Measurements from ENCODE around the gene CBX4.
A peak's percentile ranks its signal among the peaks of the same experiment; 100 is the strongest.

CBX4 gene

GRCh38 chr17:79841369-79842135 is 2.3 kb upstream of the CBX4 start:
- peak in 2 of 3 donors; percentile 46 to 55 for DNase-seq

GRCh38 chr17:79840989-79841286 is 1.7 kb upstream of the CBX4 start:
- peak in 1 of 3 donors; percentile 17 for DNase-seq

GRCh38 chr17:79840269-79840988 is 1.2 kb upstream of the CBX4 start:
- DNase-seq, result peak; percentile 39 to 67 (median 55)

- DNase-seq, result peak; percentile 55 to 76 (median 59)
Measured at GRCh38 chr17:79838522-79839274, 542 bp downstream of the CBX4 start.

- DNase-seq, result no peak
Measured at GRCh38 chr17:79837888-79838521, 1.2 kb downstream of the CBX4 start.

- DNase-seq, result peak; percentile 64 to 78 (median 67)
Measured at GRCh38 chr17:79836972-79837887, 2.0 kb downstream of the CBX4 start.

- peak; percentile 56 to 69 (median 58) for DNase-seq
Measured at GRCh38 chr17:79836510-79836971, 2.7 kb downstream of the CBX4 start.

- DNase-seq, result peak in 1 of 3 donors; percentile 19
Measured at GRCh38 chr17:79835953-79836509, 3.2 kb downstream of the CBX4 start.

GRCh38 chr17:79835470-79835899 is 3.8 kb downstream of the CBX4 start:
- no peak for DNase-seq

- DNase-seq, result no peak
Measured at GRCh38 chr17:79834565-79835469, 4.4 kb downstream of the CBX4 start.

- DNase-seq, result no peak
Measured at GRCh38 chr17:79833744-79834564, 5.3 kb downstream of the CBX4 start.

GRCh38 chr17:79833110-79833450 is 6.2 kb downstream of the CBX4 start:
- no peak for DNase-seq

- peak in 1 of 3 donors; percentile 43 for DNase-seq
Measured at GRCh38 chr17:79832218-79833109, 6.8 kb downstream of the CBX4 start.

- peak in 1 of 3 donors; percentile 47 for DNase-seq
Measured at GRCh38 chr17:79831265-79832217, 7.7 kb downstream of the CBX4 start.

- DNase-seq, result no peak
Measured at GRCh38 chr17:79830763-79831264, 8.4 kb downstream of the CBX4 start.

- DNase-seq, result no peak
Measured at GRCh38 chr17:79830303-79830702, 8.9 kb downstream of the CBX4 start.

GRCh38 chr17:79829457-79829856 is 9.8 kb downstream of the CBX4 start:
- no peak for DNase-seq

Data from suppressor macrophage treated with lipopolysaccharide for 1 hour (primary cell).